NCI-H345 treated with DMSO at 0.1 percent for 48 hours (cell line): ENCODE data around the gene TMEM63B.
A peak's percentile ranks its signal among the peaks of the same experiment; 100 is the strongest.
"Not testable (repeated sequence)": the region's sequence is repeated elsewhere in the genome, so short reads cannot be mapped to it uniquely, and the experiment has no call there.

ENCODE experiments used
- DNase-seq: peaks from one replicate; lab custom pipeline; 2025; ENCODE audit not compliant: unreplicated experiment; lab: John Stamatoyannopoulos, UW

The TMEM63B gene

GRCh38 chr6:44127186-44128019 is at the start of gene TMEM63B, which contains the start of gene MRPL14:
Gene TMEM63B, plus strand, starts transcription at chr6:44127554. Its CDS starts 7,031 bp downstream, at chr6:44134585.
Gene MRPL14, minus strand, starts transcription at chr6:44127452. Its CDS starts 10,841 bp downstream, at chr6:44116611.
- peak; percentile 59 for DNase-seq

GRCh38 chr6:44078219-44078826 is 49.0 kb upstream of the TMEM63B start:
- no peak for DNase-seq

- no peak for DNase-seq
These were observed 48.3 kb upstream of the TMEM63B start for GRCh38 chr6:44078827-44079671.

DNA sequence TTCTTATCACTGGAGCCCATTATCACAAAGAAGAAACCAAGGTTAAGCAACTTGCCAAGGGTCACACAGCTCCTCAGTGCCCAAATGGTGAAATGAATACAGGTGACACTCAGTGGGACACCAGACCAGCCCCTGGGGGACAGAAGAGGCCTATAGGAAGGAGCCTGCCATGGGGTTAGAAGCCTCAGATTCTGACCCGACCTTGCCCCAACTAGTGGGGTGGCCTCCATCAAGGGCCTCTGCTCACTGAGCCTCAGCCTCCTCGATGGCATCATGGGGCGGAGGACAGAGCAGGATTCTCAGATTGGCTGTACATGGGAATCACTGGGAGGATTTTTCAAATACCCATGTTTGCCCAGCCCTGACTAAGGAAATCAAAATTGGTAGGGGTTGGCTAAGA is 47.7 kb upstream of the TMEM63B start:
- no peak for DNase-seq

DNA sequence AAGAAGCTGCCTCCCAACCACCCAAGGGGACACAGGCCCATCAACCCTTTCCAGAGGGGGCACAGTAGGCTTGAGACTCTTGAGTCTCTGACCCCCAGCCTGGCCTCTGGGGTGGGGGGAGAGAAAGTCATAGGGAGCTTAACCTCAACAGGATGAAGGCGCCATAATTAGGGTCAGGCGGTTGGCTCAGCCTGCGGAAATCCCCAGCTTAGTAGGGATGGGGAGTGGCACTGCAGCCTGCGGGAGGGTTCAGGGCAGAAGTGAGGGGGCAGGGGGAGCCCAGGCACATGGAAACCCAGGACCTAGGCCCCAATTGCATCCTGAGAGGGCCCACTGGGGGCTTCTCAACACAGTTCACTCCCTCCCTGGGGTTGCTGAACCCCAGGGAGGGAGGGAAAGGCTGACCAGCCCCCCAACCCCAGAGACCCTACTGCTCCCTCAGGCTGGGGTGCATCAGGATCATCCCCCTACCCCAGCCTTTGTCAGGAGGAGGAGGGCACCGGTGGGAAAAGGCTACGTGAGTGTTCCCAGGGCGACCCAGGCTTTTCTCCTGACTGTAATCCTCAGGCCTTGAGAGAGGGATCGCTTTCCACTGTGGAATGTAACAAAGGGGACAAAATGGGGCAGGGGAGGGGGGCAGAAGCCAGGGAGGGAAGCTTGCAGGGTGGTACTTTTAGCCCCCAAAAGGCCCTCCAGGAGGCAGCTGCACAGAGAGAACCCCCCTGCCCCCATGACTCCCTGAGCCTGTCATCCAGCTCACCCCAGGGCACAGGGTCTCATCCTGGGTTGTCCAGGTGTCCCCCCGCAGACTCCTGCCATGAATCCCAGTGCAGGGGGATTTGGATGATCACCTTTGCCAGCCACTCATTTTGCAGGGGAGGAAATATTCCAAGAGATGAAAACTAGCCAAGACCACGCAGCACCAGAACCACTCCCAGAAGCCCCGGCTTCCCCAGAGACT is 46.5 kb upstream of the TMEM63B start:
- DNase-seq = no peak

GRCh38 chr6:44081753-44082152 is 45.6 kb upstream of the TMEM63B start:
- no peak for DNase-seq

GRCh38 chr6:44082872-44083321 is 44.5 kb upstream of the TMEM63B start:
- no peak for DNase-seq

DNA sequence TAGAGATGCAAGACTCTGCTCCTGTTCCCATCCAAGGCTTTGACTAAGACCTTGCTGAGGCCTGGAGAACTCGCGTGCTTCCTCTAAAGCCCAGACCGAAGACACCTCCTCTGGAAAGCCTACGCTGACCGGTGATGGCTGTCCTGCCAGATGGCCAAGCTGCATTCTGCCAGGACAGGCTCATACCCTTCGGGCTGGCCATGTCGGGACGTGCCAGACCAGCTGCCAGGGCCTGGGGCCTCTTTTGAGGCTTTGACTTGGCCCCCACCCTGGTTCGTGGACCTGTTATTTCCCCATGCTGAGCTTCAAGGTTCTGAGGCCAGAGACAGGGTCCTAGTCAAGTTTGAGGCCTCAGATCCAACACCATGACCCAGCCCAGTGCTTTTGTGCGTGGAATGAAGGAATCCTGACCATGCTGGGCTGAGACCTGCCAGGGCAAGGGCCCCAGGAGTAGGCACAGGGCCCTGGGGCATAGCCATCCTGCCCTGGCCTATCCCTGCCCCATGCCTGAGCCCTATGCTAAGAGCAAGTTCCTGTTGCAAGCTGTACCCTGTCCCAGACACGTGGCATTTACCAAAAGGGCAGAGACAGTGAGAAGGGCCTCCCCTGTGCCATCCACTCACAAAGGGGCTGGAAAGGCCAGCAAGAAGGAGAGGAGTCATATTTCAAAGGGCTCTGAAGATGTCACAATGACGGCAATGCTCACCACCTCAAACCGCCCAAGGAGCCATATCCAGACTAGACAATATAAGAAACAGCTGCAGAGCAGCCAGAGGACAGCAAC is 42.9 kb upstream of the TMEM63B start:
- DNase-seq = no peak

DNA sequence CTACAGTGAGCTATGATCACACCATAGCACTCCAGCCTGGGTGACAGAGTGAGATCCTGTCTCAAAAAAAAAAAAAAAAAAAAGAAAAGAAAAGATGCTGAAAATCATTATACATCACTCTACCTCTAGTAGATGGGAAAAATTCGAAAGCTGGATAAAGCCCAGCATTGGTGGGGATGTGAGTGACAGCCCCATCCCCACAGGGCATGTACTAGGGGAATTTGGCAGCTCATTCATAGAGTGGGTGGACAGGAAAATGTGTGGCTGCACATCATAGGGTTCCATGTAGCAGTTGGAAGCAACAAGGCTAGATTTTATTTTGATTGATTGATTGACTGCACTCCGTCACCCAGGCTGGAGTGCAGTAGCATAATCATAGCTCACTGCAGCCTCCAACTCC is 42.1 kb upstream of the TMEM63B start:
- no peak for DNase-seq

DNA sequence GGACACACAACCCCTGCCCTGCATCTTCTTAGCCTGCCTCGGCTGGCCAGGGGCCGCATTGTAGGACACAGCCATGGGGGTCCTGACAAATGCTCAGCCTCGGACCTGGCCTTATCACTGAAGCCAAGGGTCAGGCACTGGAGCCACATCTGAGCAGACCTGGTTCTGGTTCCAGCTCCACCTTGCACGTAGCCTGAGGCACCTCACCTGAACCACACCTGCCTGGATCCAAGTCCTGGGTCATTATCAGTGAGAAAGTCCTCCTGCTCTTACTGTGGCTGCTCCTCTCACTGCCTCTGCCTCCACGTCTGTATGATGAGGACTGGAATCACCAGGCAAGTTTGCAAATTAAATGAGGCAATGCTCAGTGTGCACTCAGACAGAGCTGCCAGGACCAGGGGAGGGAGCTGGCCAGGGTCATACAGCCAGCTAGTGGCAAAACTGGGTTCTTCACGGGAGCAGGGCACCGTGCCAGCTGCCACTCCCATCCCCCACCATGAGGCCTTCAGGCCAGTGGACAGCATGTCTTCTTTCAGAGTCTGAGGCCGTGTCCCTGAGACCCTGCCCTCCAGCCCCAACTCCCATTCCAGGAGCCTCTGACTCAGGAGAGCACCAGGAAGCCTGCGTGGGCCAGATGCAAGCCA is 40.3 kb upstream of the TMEM63B start:
- no peak for DNase-seq

- DNase-seq = no peak
These were observed 39.7 kb upstream of the TMEM63B start for GRCh38 chr6:44087623-44088022.

GRCh38 chr6:44088827-44089590 is 38.3 kb upstream of the TMEM63B start:
- no peak for DNase-seq

- no peak for DNase-seq
These were observed 36.9 kb upstream of the TMEM63B start for GRCh38 chr6:44090465-44090864.

DNA sequence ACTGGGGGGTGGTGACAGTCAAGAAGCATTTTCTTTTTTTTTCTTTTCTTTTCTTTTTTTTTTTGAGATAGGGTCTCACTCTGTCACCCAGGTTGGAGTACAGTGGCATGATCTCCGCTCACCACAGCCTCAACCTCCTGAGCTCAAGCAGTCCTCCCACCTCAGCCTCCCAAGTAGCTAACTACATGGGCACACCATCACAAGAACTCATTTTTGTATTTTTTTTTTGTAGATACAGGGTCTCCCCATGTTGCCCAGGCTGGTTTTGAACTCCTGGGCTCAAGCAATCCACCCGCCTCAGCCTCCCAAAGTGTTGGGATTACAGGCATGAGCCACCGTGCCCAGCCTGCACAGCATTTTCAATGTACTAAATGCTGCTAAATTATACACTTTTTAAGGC is 36.0 kb upstream of the TMEM63B start:
- DNase-seq = not testable (repeated sequence)

- no peak for DNase-seq
These were observed 35.1 kb upstream of the TMEM63B start for GRCh38 chr6:44091981-44092884.

DNA sequence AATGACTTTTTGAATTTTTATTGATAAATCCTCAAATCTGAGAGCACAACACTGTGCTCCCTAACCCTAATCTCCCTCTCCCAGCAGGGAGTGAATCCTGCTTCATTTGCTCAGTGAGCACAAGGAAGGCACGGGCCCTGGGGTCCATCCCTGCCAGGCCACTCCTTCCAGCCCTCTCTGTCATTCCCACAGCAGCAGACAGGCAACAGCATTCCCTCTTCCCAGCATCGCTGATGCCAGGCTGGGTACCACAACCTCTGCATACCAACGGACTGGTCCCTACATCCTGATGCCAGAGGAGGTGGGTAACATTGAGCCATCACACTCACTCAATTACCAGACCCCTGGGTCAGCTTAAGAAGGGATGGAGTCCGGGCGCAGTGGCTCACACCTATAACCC is 34.3 kb upstream of the TMEM63B start:
- DNase-seq = no peak

DNA sequence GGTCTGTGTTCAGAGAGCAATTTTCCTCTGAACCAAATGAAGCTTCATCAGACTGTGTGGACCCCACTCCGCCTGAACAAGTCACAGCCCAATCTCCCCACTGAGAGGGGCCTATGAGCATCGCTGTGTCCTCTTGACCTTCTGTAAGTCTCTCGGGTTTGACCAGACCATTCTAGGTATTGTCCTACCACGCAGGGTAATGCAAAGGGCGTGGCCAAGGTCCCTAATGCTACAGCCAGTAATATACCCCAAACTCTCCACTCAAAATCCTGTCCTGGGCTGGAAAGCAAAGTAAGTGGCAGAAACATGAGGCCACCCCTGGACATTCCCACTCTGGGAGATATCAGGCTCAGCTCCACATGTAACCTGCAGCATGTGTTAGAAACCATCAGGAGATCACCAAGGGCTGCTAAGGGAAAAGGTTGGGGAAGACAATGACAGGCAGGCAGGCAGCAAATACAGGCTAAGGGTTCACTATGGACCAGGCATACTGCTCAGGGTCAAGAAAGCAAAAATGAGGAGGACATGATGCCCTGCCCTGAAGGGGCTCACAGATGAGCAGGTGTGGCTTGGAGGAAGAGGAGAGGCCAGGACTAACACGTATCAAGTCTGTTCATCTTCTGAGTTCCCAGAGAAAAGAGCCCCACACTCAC is 33.5 kb upstream of the TMEM63B start:
- DNase-seq = no peak
